GM12875 (cell line): ENCODE results near the gene ITPRIPL2.

Source experiments
- H3K4me3 ChIP-seq: one replicate; pipeline ENCODE4 v1.5.1; 2011; ENCODE audit warnings: low read depth, low read length, control low read depth
- TF ChIP-seq, protein P1 (sequence below): IDR thresholded peaks from 2 replicates; pipeline ENCODE4 v1.5.1; 2011; ENCODE audit warnings: low read depth, mild to moderate bottlenecking, control low read depth, inconsistent platforms, low read length, moderate library complexity, borderline replicate concordance; ENCODE audit not compliant: insufficient read depth

ITPRIPL2 gene

DNA sequence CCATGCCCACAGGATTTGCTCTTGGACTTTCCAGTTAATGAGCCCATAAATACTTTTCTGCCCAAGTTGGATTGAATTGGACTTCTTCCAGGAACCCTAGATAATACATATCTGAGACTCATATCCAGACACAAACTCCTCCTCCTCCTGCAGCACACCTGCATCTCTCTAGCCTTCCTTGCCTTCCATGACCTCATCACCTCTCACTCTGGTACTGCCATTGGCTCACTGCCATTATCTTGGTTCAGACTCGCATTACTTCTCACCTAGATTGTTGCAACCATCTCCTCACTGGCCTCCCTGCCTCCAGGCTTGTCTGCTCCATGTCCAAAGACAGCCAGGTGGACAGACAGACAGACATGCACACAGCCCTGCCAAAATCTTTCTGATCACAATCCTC lies 49.5 kb downstream of the ITPRIPL2 start:
- H3K4me3 ChIP-seq: no peak overlapping the region
- TF ChIP-seq, protein P1, sequence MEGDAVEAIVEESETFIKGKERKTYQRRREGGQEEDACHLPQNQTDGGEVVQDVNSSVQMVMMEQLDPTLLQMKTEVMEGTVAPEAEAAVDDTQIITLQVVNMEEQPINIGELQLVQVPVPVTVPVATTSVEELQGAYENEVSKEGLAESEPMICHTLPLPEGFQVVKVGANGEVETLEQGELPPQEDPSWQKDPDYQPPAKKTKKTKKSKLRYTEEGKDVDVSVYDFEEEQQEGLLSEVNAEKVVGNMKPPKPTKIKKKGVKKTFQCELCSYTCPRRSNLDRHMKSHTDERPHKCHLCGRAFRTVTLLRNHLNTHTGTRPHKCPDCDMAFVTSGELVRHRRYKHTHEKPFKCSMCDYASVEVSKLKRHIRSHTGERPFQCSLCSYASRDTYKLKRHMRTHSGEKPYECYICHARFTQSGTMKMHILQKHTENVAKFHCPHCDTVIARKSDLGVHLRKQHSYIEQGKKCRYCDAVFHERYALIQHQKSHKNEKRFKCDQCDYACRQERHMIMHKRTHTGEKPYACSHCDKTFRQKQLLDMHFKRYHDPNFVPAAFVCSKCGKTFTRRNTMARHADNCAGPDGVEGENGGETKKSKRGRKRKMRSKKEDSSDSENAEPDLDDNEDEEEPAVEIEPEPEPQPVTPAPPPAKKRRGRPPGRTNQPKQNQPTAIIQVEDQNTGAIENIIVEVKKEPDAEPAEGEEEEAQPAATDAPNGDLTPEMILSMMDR: no peak

DNA sequence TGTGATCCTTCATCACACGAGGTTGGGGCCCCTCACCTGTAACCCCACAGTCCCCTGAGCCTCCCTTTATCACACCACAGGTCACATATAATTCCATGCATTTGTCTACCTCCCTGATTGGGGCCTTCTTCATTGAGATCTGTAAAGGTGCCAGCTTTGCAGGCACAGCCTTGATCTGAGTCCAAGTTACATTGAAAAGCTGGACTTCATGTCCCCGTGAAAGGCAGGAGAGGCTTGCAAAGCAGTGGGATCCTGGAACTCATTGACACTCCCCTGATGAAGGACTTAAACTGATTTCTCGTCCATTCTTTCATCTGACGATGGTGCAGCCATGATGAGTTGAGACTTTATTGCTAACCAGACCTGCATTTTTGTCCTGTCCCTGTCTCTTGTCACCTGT lies 50.5 kb downstream of the ITPRIPL2 start:
- TF ChIP-seq, protein P1: no peak
- no peak overlapping the region for H3K4me3 ChIP-seq

DNA sequence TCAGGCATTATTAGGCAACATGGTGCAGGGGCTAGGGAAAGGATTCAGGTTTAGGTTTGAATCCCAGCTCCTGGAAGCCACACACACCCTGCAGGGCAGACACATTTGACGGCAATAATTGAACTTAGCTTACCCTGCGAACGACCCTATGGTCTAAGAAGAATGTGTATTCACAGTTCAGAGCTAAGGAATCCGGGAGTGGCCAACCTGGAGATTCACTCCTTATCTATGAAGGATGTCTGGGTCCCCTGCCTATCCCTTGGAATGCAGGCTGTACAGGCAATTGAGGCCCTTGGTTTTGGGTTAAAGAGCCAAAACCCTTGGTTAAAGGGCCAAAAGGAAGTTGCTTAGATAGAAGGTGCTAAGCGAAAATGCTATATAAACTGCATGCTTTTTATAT lies 51.3 kb downstream of the ITPRIPL2 start:
- H3K4me3 ChIP-seq: no peak overlapping the region
- TF ChIP-seq, protein P1: no peak

DNA sequence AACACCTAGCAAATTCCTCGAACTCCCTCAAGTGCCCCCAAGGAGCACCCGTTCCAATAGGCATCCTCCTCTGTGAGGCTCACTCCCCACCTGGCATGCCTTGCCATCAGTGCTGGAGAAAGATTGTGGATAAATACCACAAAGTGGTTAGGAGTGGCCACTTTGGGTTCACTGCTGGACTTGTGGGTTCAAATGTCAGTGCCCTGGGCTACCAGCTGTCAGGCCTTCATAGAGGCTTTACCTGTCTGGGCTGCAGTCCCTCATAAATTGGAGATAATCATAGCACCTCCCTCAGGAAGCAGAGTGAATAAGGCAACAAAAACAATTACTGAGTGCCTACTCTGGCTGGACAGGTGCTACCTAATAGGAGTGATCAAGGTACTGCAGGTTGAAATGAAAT lies 52.7 kb downstream of the ITPRIPL2 start:
- H3K4me3 ChIP-seq: no peak overlapping the region
- TF ChIP-seq, protein P1: no peak

DNA sequence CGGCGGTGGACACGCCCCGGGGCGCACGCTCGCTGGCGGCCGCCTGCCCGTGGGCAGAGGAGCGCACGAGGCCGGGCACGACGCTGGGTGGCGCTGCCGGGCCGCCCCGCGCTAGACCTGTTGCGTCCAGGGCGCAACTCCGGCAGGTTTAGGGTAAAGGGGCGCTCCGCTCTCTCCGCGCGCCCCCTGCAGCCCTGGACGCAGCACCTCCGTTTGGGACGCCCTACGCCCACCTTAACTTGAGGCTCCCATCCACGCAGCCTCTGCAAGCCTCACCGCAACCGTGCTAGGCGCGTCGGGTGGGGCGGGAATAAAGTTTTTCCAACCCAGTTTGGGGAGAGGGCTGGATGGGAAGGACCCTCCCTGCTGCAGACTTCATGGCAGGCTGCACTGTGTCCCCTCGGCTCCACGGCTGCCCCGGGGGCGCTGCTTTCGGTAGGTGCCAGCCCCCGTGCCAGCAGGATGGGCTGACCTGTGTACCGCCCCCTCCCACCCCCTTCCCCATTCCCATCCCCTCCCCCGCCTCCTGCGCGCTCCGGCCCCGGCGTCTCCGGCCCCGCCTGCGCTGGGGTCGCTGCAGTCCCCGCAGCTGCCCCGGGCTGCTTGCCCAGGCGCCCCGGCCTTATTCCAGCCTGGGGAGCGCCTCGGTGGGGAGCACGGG lies 54.1 kb downstream of the ITPRIPL2 start, which contains the start of gene SYT17:
SYT17 (plus strand) TSS at position 531 of the 661 bp plus-strand sequence. CDS start 407 bp downstream, outside the sequence.
- TF ChIP-seq, protein P1: peak; percentile 86
- no peak within 1 kb of the TSS for H3K4me3 ChIP-seq

DNA sequence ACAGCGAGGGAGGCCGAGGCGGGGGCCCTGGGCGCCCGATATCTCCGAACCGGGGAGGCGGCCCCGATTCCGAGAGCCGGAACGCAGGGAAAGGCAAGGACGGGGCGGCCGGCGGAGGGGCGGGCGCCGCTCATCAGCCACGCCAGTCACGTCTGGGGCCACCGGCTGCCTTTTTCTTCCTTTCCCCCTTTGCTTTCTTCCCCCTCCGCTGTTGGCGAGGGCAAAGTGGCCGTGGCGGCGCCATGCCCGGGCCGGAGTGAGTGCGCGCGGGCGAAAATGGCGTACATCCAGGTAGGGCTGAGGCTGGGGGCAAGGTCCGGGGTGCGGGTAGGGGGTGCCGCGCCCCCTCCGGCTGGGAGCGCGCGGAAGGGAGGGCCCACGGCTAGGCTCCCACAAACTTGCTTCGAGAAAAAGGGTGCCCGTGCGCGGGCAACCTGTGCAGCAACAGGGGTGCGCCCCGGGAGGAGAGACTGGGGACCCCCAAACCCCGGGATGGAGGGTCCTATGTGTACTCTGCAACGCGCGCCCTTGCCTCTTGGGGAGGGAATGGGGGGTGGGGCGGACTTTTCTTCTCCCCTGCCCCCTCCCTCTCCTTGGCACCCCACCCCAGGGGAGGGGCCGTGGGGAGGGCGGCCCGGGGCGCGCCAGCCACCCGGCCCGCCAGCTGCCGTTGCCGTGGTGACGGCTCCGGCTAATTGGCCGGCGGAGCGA lies 54.8 kb downstream of the ITPRIPL2 start:
- TF ChIP-seq, protein P1: no peak
- H3K4me3 ChIP-seq: no peak overlapping the region
